ENCODE results near the gene SYTL3. TPM values are rescaled to one million over a fixed set of nuclear protein-coding genes. Genes with fewer than 3 reads are reported as not detected.

Gene SYTL3
- total RNA-seq, 1 experiment from 2014 or later = 0.28 TPM

DNA sequence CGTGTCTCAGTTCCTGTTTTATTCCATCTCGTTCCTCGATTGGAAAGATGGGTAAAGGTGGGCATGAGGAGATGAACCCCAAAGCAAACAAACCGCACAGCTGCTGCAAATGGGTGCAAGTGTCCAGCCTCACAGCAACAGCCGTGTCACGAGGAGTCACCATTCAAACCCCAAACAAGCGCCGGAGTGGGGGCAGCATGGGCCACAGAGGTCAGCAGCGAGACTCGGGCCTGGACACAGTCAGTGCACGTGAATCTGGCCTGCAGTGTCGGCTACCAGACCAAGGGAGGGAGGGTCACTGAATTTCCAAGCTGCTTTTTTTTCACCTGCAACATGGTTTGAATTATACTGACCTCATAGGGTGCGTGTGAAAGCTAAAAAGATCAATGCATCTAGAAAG is 105.8 kb downstream of the SYTL3 start (continued):
- TF ChIP-seq, protein P1, sequence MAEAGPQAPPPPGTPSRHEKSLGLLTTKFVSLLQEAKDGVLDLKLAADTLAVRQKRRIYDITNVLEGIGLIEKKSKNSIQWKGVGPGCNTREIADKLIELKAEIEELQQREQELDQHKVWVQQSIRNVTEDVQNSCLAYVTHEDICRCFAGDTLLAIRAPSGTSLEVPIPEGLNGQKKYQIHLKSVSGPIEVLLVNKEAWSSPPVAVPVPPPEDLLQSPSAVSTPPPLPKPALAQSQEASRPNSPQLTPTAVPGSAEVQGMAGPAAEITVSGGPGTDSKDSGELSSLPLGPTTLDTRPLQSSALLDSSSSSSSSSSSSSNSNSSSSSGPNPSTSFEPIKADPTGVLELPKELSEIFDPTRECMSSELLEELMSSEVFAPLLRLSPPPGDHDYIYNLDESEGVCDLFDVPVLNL (CRISPR knock-in tag; IDR thresholded peaks at IDR 0.05; ENCODE audit: borderline replicate concordance, low read depth) = no peak

DNA sequence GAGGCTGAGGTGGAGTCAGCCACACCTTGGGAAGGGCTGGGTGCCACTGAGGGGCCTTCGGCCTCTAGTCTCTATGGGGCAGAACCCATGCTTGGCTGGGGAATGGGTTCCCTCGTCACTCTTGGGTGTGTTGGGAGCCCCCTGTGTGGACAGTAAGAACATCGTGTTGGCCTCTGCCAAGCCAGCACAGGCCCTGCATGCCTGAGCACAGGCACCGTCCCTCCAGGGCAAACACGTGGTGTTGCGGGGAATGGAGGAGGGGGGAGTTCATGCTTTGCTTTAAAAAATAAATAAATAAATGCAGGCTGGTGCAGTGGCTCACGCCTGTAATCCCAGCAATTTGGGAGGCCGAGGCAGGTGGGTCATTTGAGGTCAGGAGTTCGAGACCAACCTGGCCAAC is 106.3 kb downstream of the SYTL3 start:
- Mint-ChIP-seq H3K4me3 (no peak overlapping the region), H3K9me3 (no peaks in the 10 kb centered on the region), H3K4me1 (peaks cover 46% of the 10 kb centered on the region), H3K27me3 (ENCODE audit: low read depth) (no peaks in the 10 kb centered on the region), H3K27ac (no peak overlapping the region), H3K36me3 (no peaks in the 10 kb centered on the region)
- ChIA-PET CTCF (no interaction called here), POLR2A (no interaction called here)
- TF ChIP-seq SOX15 (CRISPR knock-in tag; IDR thresholded peaks at IDR 0.05) = no peak
- DNase-seq (ENCODE audit: low spot score) (no peak), ATAC-seq (no peak)

DNA sequence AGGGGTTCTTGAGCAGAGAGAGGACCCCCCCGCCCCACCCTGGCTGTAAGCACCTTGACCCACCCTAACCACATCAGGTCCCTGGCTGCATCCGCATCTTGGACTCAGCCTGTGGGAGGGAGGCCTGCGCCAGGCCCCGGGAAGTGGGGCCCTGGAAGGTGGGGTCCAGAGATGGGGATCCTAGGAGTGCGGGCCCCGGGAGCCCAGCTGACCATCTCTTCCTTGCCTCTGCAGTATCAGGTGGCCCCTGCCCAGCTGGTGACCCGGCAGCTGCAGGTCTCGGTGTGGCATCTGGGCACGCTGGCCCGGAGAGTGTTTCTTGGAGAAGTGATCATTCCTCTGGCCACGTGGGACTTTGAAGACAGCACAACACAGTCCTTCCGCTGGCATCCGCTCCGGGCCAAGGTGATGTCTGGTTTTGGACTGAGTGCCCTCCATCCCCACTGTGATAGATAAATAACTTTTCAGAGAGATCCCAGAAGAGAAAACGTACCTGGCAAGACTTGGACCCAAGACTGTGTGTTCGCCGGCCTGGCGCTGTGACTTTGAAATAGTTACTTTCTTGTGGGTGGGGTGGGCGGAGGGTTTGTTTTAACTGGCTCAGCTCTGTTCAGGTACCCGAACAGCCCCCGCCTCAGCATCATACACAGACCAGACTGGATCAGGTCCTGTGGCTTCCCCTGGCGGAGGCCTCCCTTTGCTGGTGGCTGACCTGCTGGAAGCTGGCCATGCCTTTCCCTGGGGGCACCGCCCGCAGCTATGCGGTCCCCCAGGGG is 107.3 kb downstream of the SYTL3 start:
- CTCF ChIA-PET = interaction anchor here (1.0 kb wide), 1 partner anchor 66 kb away, joined by 3 read pairs; no protein-coding TSS in a partner anchor
- Mint-ChIP-seq H3K4me1 (peaks cover 44% of the 10 kb centered on the region), H3K27me3 (ENCODE audit: low read depth) (no peaks in the 10 kb centered on the region), H3K4me3 (no peak overlapping the region), H3K27ac (no peak overlapping the region), H3K9me3 (no peaks in the 10 kb centered on the region), H3K36me3 (no peaks in the 10 kb centered on the region)
- TF ChIP-seq, protein P2, sequence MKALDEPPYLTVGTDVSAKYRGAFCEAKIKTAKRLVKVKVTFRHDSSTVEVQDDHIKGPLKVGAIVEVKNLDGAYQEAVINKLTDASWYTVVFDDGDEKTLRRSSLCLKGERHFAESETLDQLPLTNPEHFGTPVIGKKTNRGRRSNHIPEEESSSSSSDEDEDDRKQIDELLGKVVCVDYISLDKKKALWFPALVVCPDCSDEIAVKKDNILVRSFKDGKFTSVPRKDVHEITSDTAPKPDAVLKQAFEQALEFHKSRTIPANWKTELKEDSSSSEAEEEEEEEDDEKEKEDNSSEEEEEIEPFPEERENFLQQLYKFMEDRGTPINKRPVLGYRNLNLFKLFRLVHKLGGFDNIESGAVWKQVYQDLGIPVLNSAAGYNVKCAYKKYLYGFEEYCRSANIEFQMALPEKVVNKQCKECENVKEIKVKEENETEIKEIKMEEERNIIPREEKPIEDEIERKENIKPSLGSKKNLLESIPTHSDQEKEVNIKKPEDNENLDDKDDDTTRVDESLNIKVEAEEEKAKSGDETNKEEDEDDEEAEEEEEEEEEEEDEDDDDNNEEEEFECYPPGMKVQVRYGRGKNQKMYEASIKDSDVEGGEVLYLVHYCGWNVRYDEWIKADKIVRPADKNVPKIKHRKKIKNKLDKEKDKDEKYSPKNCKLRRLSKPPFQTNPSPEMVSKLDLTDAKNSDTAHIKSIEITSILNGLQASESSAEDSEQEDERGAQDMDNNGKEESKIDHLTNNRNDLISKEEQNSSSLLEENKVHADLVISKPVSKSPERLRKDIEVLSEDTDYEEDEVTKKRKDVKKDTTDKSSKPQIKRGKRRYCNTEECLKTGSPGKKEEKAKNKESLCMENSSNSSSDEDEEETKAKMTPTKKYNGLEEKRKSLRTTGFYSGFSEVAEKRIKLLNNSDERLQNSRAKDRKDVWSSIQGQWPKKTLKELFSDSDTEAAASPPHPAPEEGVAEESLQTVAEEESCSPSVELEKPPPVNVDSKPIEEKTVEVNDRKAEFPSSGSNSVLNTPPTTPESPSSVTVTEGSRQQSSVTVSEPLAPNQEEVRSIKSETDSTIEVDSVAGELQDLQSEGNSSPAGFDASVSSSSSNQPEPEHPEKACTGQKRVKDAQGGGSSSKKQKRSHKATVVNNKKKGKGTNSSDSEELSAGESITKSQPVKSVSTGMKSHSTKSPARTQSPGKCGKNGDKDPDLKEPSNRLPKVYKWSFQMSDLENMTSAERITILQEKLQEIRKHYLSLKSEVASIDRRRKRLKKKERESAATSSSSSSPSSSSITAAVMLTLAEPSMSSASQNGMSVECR (CRISPR knock-in tag; IDR thresholded peaks at IDR 0.05; ENCODE audit: borderline replicate concordance) = no peak
- TF ChIP-seq ATF1 (CRISPR knock-in tag; IDR thresholded peaks at IDR 0.05) = no peak
- TF ChIP-seq, protein P3, sequence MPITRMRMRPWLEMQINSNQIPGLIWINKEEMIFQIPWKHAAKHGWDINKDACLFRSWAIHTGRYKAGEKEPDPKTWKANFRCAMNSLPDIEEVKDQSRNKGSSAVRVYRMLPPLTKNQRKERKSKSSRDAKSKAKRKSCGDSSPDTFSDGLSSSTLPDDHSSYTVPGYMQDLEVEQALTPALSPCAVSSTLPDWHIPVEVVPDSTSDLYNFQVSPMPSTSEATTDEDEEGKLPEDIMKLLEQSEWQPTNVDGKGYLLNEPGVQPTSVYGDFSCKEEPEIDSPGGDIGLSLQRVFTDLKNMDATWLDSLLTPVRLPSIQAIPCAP (CRISPR knock-in tag; IDR thresholded peaks at IDR 0.05) = no peak
- no peak for TF ChIP-seq ESRRA (CRISPR knock-in tag; IDR thresholded peaks at IDR 0.05; ENCODE audit: borderline replicate concordance)
- no peak for TF ChIP-seq ZNF423 (CRISPR knock-in tag; IDR thresholded peaks at IDR 0.05)
- no peak for TF ChIP-seq TCF7 (CRISPR knock-in tag; IDR thresholded peaks at IDR 0.05; ENCODE audit: low read depth)
- TF ChIP-seq MYBL2 (CRISPR knock-in tag; IDR thresholded peaks at IDR 0.05) = no peak
- TF ChIP-seq JUN (CRISPR knock-in tag; IDR thresholded peaks at IDR 0.05) = no peak
- TF ChIP-seq, protein P4, sequence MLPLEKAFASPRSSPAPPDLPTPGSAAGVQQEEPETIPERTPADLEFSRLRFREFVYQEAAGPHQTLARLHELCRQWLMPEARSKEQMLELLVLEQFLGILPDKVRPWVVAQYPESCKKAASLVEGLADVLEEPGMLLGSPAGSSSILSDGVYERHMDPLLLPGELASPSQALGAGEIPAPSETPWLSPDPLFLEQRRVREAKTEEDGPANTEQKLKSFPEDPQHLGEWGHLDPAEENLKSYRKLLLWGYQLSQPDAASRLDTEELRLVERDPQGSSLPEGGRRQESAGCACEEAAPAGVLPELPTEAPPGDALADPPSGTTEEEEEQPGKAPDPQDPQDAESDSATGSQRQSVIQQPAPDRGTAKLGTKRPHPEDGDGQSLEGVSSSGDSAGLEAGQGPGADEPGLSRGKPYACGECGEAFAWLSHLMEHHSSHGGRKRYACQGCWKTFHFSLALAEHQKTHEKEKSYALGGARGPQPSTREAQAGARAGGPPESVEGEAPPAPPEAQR (CRISPR knock-in tag; IDR thresholded peaks at IDR 0.05) = no peak
- TF ChIP-seq, protein P5, sequence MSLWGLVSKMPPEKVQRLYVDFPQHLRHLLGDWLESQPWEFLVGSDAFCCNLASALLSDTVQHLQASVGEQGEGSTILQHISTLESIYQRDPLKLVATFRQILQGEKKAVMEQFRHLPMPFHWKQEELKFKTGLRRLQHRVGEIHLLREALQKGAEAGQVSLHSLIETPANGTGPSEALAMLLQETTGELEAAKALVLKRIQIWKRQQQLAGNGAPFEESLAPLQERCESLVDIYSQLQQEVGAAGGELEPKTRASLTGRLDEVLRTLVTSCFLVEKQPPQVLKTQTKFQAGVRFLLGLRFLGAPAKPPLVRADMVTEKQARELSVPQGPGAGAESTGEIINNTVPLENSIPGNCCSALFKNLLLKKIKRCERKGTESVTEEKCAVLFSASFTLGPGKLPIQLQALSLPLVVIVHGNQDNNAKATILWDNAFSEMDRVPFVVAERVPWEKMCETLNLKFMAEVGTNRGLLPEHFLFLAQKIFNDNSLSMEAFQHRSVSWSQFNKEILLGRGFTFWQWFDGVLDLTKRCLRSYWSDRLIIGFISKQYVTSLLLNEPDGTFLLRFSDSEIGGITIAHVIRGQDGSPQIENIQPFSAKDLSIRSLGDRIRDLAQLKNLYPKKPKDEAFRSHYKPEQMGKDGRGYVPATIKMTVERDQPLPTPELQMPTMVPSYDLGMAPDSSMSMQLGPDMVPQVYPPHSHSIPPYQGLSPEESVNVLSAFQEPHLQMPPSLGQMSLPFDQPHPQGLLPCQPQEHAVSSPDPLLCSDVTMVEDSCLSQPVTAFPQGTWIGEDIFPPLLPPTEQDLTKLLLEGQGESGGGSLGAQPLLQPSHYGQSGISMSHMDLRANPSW (CRISPR knock-in tag; conservative IDR thresholded peaks at IDR 0.05; ENCODE audit: low read depth) = no peak
- TF ChIP-seq MXD4 (CRISPR knock-in tag; IDR thresholded peaks at IDR 0.05; ENCODE audit: borderline replicate concordance) = no peak
- TF ChIP-seq SP1 (CRISPR knock-in tag; conservative IDR thresholded peaks at IDR 0.05) = no peak
- no peak for TF ChIP-seq NFYB (CRISPR knock-in tag; conservative IDR thresholded peaks at IDR 0.05; ENCODE audit: low read depth)
- DNase-seq (ENCODE audit: low spot score) (no peak), ATAC-seq (no peak)
- POLR2A ChIA-PET = no interaction called here

Data from WTC11 (cell line).